DMS53 (cell line): ENCODE measurements around the gene TMEM94.
"Not testable (repeated sequence)": the region's sequence is repeated elsewhere in the genome, so short reads cannot be mapped to it uniquely, and the experiment has no call there.

Experiments
- DNase-seq: peaks from one replicate; lab custom pipeline; 2025; lab: John Stamatoyannopoulos, UW

The TMEM94 gene

GRCh38 chr17:75476752-75477489 is 20.5 kb downstream of the TMEM94 start:
- no peak for DNase-seq

GRCh38 chr17:75477490-75477862 is 21.0 kb downstream of the TMEM94 start:
- not testable (repeated sequence) for DNase-seq

- no peak for DNase-seq
These were observed 22.1 kb downstream of the TMEM94 start for GRCh38 chr17:75478508-75478907.

GRCh38 chr17:75480281-75480680 is 23.8 kb downstream of the TMEM94 start:
- DNase-seq: no peak

- no peak for DNase-seq
These were observed 25.0 kb downstream of the TMEM94 start for GRCh38 chr17:75481194-75482068.

GRCh38 chr17:75482098-75482942 is 25.9 kb downstream of the TMEM94 start:
- no peak for DNase-seq

GRCh38 chr17:75485688-75486087 is 29.3 kb downstream of the TMEM94 start:
- DNase-seq: no peak

- no peak for DNase-seq
These were observed 29.7 kb downstream of the TMEM94 start for GRCh38 chr17:75486151-75486550.

GRCh38 chr17:75486951-75487350 is 30.5 kb downstream of the TMEM94 start:
- no peak for DNase-seq

GRCh38 chr17:75487351-75488070 is 31.1 kb downstream of the TMEM94 start:
- DNase-seq: no peak

GRCh38 chr17:75488693-75489510 is 32.5 kb downstream of the TMEM94 start:
- no peak for DNase-seq

- DNase-seq: no peak
These were observed 33.1 kb downstream of the TMEM94 start for GRCh38 chr17:75489511-75489955.

GRCh38 chr17:75490173-75490743 is 33.8 kb downstream of the TMEM94 start:
- no peak for DNase-seq

- DNase-seq: no peak
These were observed 34.7 kb downstream of the TMEM94 start for GRCh38 chr17:75490953-75491649.

- DNase-seq: no peak
These were observed 35.2 kb downstream of the TMEM94 start for GRCh38 chr17:75491680-75492079.

- no peak for DNase-seq
These were observed 36.2 kb downstream of the TMEM94 start for GRCh38 chr17:75492555-75493168.

- DNase-seq: no peak
These were observed 37.2 kb downstream of the TMEM94 start for GRCh38 chr17:75493476-75494129.

- DNase-seq: no peak
These were observed 38.0 kb downstream of the TMEM94 start for GRCh38 chr17:75494326-75494877.
